ENCODE data around the gene LRRC25. TPM values are rescaled to one million over a fixed set of nuclear protein-coding genes. Genes with fewer than 3 reads are reported as not detected.

Gene LRRC25
- total RNA-seq = not detected in 2 replicates

DNA sequence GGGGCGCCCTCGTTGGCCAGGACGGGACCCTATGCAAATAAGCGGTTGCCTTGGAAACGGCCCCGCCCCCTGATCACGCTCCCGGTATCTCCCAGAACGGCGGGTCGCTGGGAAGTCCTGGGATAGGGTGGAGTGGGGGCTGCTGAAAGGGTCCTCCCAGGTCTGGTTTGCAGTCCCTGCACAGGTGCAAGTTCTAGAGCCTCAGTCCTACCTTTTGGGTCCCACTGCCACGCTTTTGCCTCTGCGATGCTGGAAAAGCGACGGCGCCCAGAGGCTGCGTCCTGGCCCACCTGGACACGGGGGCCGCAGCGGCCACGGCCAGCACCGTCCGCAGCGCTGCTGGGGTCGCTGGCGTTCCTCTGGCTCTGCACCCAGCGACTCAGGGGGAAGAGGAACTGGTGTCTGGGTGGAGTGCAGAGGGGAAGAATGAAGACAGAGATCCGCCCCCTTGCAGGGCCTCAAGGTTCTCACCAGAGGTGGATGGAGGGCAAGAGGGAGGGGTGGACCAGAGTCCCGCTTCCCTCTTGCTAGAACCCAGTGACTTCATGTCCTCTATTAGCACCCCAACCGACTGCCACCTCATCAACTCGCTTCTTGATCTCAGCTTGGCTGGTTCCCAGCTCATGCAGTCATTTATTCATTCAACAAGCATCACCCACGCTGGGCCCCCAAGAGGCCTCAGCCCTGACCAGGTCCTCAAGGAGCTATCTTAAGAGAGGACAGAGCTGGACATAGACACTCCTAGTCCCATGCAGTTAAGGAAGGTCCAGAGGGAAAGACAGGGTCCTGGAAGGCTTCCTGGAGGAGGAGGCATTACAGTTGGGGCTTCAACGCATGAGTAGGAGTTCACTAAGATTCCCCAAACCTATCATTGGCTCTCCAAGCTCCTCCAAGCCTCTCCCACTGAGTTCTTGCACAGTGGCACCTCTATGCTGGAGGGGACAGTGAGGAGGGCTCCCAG is at the start of gene LRRC25:
Gene LRRC25 (minus strand): TSS at position 381 of the 961 bp plus-strand sequence. CDS start 659 bp downstream, outside the sequence.

DNA sequence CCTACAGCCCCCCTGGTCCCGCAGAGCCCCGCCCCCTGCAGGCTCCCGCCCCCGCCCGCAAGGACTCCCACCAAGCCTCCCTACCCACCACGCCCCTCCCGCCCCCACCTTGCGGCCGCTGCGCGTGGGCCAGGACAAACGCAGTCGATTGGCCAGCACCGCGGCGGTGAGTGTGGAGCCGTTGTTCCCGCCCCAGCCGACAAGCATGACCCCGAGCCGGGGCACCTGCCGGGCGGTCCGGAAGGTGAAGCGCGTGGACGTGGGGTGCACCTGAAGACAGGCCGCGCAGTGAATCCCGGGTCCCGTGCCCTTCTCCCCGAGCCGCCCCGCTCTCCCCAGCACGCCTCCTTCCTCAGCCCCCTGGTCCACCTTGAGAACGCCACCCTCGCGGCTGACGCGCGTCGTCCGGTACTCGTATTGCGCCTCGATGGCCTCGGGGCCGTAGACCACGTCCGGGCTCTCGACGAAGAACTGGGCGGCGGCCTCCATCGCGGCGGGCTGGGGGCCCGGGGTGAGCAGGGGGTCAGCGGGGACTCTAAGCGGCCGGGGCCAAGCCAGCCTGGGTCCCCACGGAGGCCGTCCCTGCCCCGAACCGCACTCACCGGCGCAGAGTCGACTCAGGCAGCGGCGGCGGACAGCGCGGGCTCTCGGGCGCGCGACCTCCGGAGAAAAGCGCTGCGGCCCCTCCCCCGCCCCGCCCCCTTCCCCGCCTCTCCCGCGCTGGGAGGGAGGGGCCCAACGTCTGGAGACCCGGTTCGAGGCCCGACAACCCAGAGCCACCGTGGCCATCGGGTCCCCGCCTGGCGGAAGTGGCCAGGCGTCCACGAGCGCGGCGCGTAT is 40.3 kb upstream of the LRRC25 start, which contains the start of gene ISYNA1:
Gene ISYNA1 (minus strand): TSS at position 643 of the 840 bp plus-strand sequence. CDS start 154 bp downstream, at position 489.

DNA sequence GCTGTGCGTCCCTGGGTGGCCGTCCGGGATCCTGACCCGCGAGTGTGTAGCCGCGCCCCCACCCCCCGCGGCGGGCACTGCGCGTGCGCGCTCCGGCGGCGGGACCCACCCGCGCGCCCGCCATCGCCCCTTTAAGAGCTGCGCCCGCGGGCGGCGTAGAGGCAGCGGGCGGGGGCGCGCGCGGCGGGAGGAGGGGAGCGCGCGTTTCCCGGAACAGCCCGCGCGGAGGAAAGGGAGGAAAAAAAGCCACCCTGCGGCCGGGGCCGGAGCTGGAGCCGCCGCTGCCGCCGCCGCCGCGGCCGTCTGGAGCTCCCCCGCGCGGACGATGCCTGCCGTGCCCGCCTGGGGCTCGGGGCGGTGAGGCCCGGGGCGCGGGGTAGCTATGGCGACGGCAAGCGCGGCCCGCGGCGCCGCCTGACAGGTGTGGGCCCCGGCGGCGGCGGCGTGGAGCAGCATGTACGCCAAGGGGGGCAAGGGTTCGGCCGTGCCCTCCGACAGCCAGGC is 21.8 kb upstream of the LRRC25 start, which contains the start of gene SSBP4:
Gene SSBP4 (plus strand): TSS at position 204 of the 504 bp plus-strand sequence. CDS start 251 bp downstream, at position 455.

DNA sequence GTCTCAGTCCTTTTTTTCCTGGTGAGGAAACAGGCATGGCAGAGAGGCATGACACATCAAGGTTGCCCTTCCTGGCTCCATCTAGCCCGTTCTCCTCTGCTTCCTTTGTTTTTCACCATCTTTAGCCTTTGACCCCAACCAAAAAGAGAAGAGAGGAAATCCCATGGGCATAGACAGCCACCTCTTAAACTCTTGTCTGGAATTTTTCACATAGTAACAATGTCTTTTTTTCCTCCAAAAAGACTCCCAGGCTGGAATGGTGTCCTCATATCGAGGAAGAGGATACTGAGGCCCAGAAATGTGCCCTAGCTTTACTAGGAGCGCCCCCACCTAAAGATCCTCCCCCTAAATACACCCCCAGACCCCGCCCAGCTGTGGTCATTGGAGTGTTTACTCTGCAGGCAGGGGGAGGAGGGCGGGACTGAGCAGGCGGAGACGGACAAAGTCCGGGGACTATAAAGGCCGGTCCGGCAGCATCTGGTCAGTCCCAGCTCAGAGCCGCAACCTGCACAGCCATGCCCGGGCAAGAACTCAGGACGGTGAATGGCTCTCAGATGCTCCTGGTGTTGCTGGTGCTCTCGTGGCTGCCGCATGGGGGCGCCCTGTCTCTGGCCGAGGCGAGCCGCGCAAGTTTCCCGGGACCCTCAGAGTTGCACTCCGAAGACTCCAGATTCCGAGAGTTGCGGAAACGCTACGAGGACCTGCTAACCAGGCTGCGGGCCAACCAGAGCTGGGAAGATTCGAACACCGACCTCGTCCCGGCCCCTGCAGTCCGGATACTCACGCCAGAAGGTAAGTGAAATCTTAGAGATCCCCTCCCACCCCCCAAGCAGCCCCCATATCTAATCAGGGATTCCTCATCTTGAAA is 11.5 kb downstream of the LRRC25 start, which contains the start of gene GDF15:
Gene GDF15 (plus strand): TSS at position 484 of the 868 bp plus-strand sequence. CDS start 32 bp downstream, at position 516.

Small RNAs within 50 kb of the gene (small RNA-seq; reads per million reads assigned to genes)
- gene MIR3189 = 0.09 reads per million

Other genes with a start within 250 kb of the LRRC25 start
- 34.9 and 72.3 TPM in 2 replicates for gene PIK3R2, start 244.5 kb downstream of the LRRC25 start, total RNA-seq
- gene IFI30, start 223.8 kb downstream of the LRRC25 start, total RNA-seq = 7.9 and 22.0 TPM in 2 replicates
- gene MPV17L2, start 204.4 kb downstream of the LRRC25 start, total RNA-seq = 5.1 and 14.3 TPM in 2 replicates
- gene RAB3A, start 193.6 kb downstream of the LRRC25 start, total RNA-seq = 0.79 and 1.5 TPM in 2 replicates
- gene PDE4C, start 171.2 kb downstream of the LRRC25 start, total RNA-seq = under 0.01 and 0.22 TPM in 2 replicates
- gene IQCN, start 123.2 kb downstream of the LRRC25 start, total RNA-seq = 2.5 and 3.5 TPM in 2 replicates
- 213 and 219 TPM in 2 replicates for gene JUND, start 116.0 kb downstream of the LRRC25 start, total RNA-seq
- 152 and 205 TPM in 2 replicates for gene LSM4, start 74.5 kb downstream of the LRRC25 start, total RNA-seq
- 9.3 and 10.2 TPM in 2 replicates for gene PGPEP1, start 57.0 kb downstream of the LRRC25 start, total RNA-seq
- gene GDF15, start 11.5 kb downstream of the LRRC25 start, total RNA-seq = 1.4 and 4.7 TPM in 2 replicates
- 44.8 and 56.0 TPM in 2 replicates for gene SSBP4, start 21.8 kb upstream of the LRRC25 start, total RNA-seq
- gene ISYNA1, start 40.5 kb upstream of the LRRC25 start, total RNA-seq = 13.7 and 23.2 TPM in 2 replicates
- 15.5 and 17.3 TPM in 2 replicates for gene ELL, start 124.4 kb upstream of the LRRC25 start, total RNA-seq
- gene FKBP8, start 146.0 kb upstream of the LRRC25 start, total RNA-seq = 317 and 331 TPM in 2 replicates
- gene KXD1, start 160.2 kb upstream of the LRRC25 start, total RNA-seq = 83.2 and 108 TPM in 2 replicates
- 980 and 1,286 TPM in 2 replicates for gene UBA52, start 174.2 kb upstream of the LRRC25 start, total RNA-seq
- gene REX1BD, start 191.2 kb upstream of the LRRC25 start, total RNA-seq = 42.0 and 55.3 TPM in 2 replicates
- gene CRLF1, start 209.2 kb upstream of the LRRC25 start, total RNA-seq = 0.87 and 3.1 TPM in 2 replicates
- gene TMEM59L, start 215.2 kb upstream of the LRRC25 start, total RNA-seq = not detected in 2 replicates
- gene KLHL26, start 239.4 kb upstream of the LRRC25 start, total RNA-seq = 0.79 and 1.3 TPM in 2 replicates